ENCODE results near the gene LAMC2.
"Not testable (repeated sequence)": the region's sequence is repeated elsewhere in the genome, so short reads cannot be mapped to it uniquely, and the experiment has no call there.

LAMC2 gene

DNA sequence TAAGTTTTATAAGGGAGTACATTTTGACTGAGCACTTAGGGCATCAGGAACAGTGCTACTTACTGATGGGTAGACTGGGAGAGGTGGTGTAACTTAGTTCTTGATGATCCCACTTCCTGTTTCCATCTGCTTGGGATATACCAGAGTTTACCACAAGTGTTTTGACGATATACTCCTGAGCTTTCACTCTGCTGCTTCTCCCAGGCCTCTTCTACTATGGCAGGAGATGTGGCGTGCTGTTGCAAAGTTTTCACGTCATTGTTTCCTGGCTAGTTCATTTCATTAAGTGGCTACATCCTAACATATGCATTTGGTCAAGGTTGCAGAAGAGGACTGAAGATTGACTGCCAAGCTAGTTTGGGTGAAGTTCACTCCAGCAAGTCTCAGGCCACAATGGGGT, 41.3 kb upstream of the LAMC2 start:
- TF ChIP-seq, protein P1, sequence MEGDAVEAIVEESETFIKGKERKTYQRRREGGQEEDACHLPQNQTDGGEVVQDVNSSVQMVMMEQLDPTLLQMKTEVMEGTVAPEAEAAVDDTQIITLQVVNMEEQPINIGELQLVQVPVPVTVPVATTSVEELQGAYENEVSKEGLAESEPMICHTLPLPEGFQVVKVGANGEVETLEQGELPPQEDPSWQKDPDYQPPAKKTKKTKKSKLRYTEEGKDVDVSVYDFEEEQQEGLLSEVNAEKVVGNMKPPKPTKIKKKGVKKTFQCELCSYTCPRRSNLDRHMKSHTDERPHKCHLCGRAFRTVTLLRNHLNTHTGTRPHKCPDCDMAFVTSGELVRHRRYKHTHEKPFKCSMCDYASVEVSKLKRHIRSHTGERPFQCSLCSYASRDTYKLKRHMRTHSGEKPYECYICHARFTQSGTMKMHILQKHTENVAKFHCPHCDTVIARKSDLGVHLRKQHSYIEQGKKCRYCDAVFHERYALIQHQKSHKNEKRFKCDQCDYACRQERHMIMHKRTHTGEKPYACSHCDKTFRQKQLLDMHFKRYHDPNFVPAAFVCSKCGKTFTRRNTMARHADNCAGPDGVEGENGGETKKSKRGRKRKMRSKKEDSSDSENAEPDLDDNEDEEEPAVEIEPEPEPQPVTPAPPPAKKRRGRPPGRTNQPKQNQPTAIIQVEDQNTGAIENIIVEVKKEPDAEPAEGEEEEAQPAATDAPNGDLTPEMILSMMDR (IDR thresholded peaks at IDR 0.05; ENCODE audit: insufficient read depth, missing control alignments), result no peak
- FAIRE-seq (no peak), DNase-seq (ENCODE audit: insufficient read length, low spot score) (no peak)

DNA sequence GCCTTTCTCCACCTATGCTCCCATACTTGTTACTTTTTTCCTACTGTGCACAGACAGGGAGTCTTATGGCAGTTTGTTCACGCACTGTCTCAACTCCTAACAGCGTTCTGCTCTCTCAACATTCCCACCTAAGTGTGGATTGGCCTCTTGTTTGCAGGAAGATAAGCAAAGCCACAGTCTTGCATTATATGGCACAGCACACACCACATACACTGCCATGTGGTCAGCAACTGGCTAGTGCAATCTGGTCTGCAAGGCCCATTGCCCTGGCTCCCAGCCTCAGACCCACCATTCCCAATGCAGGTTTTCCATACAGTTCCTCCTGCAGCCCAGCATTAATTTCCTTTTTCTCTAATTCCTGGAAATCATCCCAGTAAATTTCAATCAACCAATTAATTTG, 38.3 kb upstream of the LAMC2 start:
- DNase-seq (ENCODE audit: insufficient read length, low spot score) (no peak), FAIRE-seq (no peak)
- TF ChIP-seq, protein P1 (IDR thresholded peaks at IDR 0.05; ENCODE audit: insufficient read depth, missing control alignments), result no peak

DNA sequence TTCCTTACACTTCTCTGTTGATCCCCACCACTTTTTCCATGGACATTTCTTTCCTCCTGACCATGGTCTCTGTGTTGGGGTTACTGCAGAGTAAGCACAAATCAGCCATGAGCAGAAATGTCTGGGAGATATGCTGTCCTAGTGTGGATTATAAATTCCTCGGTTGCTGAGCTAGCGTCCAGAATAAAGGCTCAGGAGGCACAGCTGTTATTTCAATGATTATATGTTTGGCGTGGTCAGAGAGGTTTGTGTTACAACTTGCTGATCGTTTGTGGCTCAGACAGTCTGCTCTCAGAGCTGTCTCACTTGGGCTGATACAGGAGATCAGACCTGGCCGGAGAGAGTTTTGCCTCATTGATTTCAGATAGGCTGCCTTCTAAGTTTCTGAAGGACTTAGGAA, 37.5 kb upstream of the LAMC2 start:
- DNase-seq (ENCODE audit: insufficient read length, low spot score) (no peak), FAIRE-seq (no peak)
- TF ChIP-seq, protein P1 (IDR thresholded peaks at IDR 0.05; ENCODE audit: insufficient read depth, missing control alignments), result no peak

DNA sequence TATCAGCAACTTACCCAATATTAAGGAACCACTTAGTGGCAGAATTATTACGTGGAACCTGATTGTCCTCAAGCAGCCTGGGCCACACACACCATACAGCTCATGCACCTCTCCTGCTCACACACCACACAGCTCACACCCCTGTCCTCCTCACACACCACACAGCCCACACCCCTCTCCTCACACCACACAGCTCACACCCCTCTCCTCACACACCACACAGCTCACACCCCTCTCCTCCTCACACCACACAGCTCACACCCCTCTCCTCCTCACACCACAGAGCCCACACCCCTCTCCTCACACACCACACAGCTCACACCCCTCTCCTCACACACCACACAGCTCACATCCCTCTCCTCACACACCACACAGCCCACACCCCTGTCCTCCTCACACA, 36.8 kb upstream of the LAMC2 start:
- FAIRE-seq, result no peak
- TF ChIP-seq, protein P1 (IDR thresholded peaks at IDR 0.05; ENCODE audit: insufficient read depth, missing control alignments), result no peak

DNA sequence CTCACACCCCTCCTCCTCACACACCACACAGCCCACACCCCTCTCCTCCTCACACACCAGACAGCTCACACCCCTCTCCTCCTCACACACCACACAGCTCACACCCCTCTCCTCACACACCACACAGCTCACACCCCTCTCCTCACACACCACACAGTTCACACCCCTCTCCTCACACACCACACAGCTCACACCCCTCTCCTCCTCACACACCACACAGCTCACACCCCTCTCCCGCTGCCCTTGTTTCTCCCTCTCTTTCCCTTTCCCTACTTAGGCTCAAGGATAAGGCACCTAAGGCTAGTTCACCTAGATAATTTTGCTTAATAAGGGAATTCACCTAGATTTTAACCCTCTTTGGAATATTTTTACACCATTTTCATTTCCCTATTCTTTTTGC, 36.0 kb upstream of the LAMC2 start:
- DNase-seq (ENCODE audit: insufficient read length, low spot score); FAIRE-seq: not testable (repeated sequence)

More for the DNA sequence above, 36.8 kb upstream of the LAMC2 start:
- DNase-seq (ENCODE audit: insufficient read length, low spot score), result no peak

DNA sequence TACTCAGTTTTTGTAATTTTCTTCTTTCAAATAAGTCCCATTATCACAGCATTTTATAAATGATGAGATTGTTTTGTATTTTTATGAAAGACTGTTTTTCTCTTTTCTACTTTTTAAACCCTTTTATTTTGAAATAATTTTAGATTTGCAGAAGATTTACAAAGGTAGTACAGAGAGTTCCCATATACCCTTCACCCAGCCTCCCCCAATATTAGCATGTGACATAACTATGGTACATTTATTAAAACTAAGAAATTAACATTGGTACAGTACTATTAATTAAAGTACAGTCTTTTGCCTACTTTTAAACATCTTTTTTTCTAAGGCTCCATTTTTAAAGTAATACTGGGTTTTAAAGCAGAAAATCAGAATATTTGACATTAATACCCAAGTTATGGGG, 35.6 kb upstream of the LAMC2 start:
- TF ChIP-seq, protein P1 (IDR thresholded peaks at IDR 0.05; ENCODE audit: insufficient read depth, missing control alignments), result no peak
- DNase-seq (ENCODE audit: insufficient read length, low spot score), result no peak
- FAIRE-seq, result no peak

DNA sequence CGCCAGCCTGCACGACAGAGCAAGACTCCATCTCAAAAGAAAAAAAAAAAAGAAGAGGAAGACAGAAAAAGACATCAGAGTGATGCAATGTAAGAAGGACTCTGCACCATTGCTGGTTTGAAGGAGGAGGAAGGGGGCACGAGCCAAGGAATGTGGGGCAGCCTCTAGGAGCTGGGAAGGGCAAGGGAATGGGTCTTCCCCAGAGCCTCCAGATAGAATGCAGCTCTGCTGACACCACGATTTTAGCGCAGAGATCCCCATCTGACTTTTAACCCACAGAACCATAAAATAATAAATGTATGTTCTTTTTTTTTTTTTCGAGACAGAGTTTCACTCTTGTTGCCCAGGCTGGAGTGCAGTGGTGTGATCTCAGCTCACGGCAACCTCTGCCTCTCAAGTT, 33.9 kb upstream of the LAMC2 start:
- FAIRE-seq (no peak), DNase-seq (ENCODE audit: insufficient read length, low spot score) (no peak)
- TF ChIP-seq, protein P1 (IDR thresholded peaks at IDR 0.05; ENCODE audit: insufficient read depth, missing control alignments), result no peak

DNA sequence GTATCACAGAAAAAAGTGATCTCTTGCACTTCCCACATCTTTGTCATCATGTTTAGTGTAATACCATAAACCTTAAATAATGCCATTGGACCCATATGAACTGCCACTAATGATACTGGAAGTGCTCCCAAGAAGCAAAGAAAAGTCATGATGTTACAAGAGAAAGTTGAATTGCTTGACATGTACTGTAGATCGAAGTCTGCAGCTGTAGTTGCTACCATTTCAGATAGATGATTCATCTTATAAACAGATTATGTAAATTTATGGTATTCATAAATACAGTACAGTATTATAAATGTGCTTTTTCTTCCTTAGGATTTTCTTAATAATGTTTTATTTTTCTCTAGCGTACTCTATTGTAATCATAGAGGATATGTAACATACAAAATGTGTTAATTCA, 30.1 kb upstream of the LAMC2 start:
- FAIRE-seq, result no peak
- no peak for DNase-seq (ENCODE audit: insufficient read length, low spot score)
- TF ChIP-seq, protein P1 (IDR thresholded peaks at IDR 0.05; ENCODE audit: insufficient read depth, missing control alignments), result no peak
